Mesendoderm (in vitro differentiated cells): ENCODE data around the gene GRK7.

Experiments used
- DNase-seq: peaks from one replicate; pipeline ENCODE4 v3.0.0; 2013
- H2AK5ac ChIP-seq: 2 replicates; pipeline ENCODE4 v1.6.1; 2013; ENCODE audit warnings: low read length, inconsistent platforms
- H2BK120ac ChIP-seq: 2 replicates; pipeline ENCODE4 v1.6.1; 2013; ENCODE audit warnings: low read depth, mild to moderate bottlenecking, low read length, moderate library complexity, mixed read lengths
- H2BK15ac ChIP-seq: replicated peaks from 2 replicates; pipeline ENCODE4 v1.6.1; 2013; ENCODE audit warnings: low read depth, mild to moderate bottlenecking, moderate library complexity
- H2BK5ac ChIP-seq: 2 replicates; pipeline ENCODE4 v1.6.1; 2013; ENCODE audit warnings: low read length, inconsistent platforms
- H3K18ac ChIP-seq: 2 replicates; pipeline ENCODE4 v1.6.1; 2013; ENCODE audit warnings: mild to moderate bottlenecking, low read length, mixed read lengths
- H3K23ac ChIP-seq: one replicate; pipeline ENCODE4 v1.6.1; 2013; ENCODE audit warnings: low read length
- H3K27ac ChIP-seq: 2 replicates; pipeline ENCODE4 v1.5.1; 2013; ENCODE audit warnings: low read depth, mild to moderate bottlenecking, inconsistent platforms, low read length, moderate library complexity
- H3K27me3 ChIP-seq: 2 replicates; pipeline ENCODE4 v1.6.1; 2013; ENCODE audit warnings: low read length, control low read depth, mild to moderate bottlenecking, inconsistent platforms; ENCODE audit not compliant: insufficient read depth, poor library complexity
- H3K36me3 ChIP-seq: 2 replicates; pipeline ENCODE4 v1.6.1; 2013; ENCODE audit warnings: low read length, inconsistent platforms; ENCODE audit not compliant: control insufficient read depth, insufficient read depth
- H3K4ac ChIP-seq: one replicate; pipeline ENCODE4 v1.6.1; 2013; ENCODE audit warnings: low read depth, mild to moderate bottlenecking, low read length, moderate library complexity
- H3K4me1 ChIP-seq: 2 replicates; pipeline ENCODE4 v1.6.1; 2013; ENCODE audit warnings: low read depth, low read length, inconsistent platforms; ENCODE audit not compliant: control insufficient read depth
- H3K4me2 ChIP-seq: 2 replicates; pipeline ENCODE4 v1.6.1; 2013; ENCODE audit warnings: low read length
- H3K4me3 ChIP-seq: 2 replicates; pipeline ENCODE4 v1.5.1; 2013; ENCODE audit warnings: mild to moderate bottlenecking, low read length
- H3K56ac ChIP-seq: one replicate; pipeline ENCODE4 v1.6.1; 2013; ENCODE audit warnings: low read length
- H3K79me1 ChIP-seq: 2 replicates; pipeline ENCODE4 v1.6.1; 2013; ENCODE audit warnings: low read length, inconsistent platforms
- H3K79me2 ChIP-seq: 2 replicates; pipeline ENCODE4 v1.6.1; 2013; ENCODE audit warnings: mild to moderate bottlenecking, low read length; ENCODE audit not compliant: control insufficient read depth, insufficient read depth
- H3K9ac ChIP-seq: 2 replicates; pipeline ENCODE4 v1.6.1; 2013; ENCODE audit warnings: low read length, inconsistent platforms
- H4K5ac ChIP-seq: one replicate; pipeline ENCODE4 v1.6.1; 2013; ENCODE audit warnings: low read length
- H4K8ac ChIP-seq: one replicate; pipeline ENCODE4 v1.6.1; 2013; ENCODE audit warnings: low read depth, mild to moderate bottlenecking, control low read depth, low read length, moderate library complexity
- WGBS: extraction: QIAGEN DNeasy Blood & Tissue Kit; methylation state at CpG from one replicate; pipeline ENCODE4 v1.1.7; 2013; ENCODE audit warnings: low lambda C conversion rate, missing lambda C conversion rate; ENCODE audit not compliant: insufficient coverage; ENCODE audit errors: extremely low coverage; 5-methylcytosine and 5-hydroxymethylcytosine counted together

Gene GRK7

GRCh38 chr3:141776376-141776775 is 13.2 kb downstream of the GRK7 start:
- no peaks in the 10 kb centered on the region for H3K27me3 ChIP-seq
- H3K79me2 ChIP-seq, result no peaks in the 10 kb centered on the region
- H3K27ac ChIP-seq, result no peak overlapping the region
- WGBS, result no CpG with 5 or more reads among the region's 14 CpGs
- DNase-seq, result no peak
- H2BK15ac ChIP-seq, result no peak overlapping the region
- no peak overlapping the region for H4K8ac ChIP-seq
- no peak overlapping the region for H3K4ac ChIP-seq
- no peaks in the 10 kb centered on the region for H3K4me1 ChIP-seq
- no peak overlapping the region for H3K4me2 ChIP-seq
- H3K79me1 ChIP-seq, result no peaks in the 10 kb centered on the region
- H3K9ac ChIP-seq, result no peak overlapping the region
- no peak overlapping the region for H3K4me3 ChIP-seq
- H2BK120ac ChIP-seq, result no peak overlapping the region
- no peak overlapping the region for H2BK5ac ChIP-seq
- H3K23ac ChIP-seq, result no peak overlapping the region
- no peak overlapping the region for H3K18ac ChIP-seq
- H2AK5ac ChIP-seq, result no peak overlapping the region
- no peaks in the 10 kb centered on the region for H3K36me3 ChIP-seq
- H3K56ac ChIP-seq, result no peak overlapping the region
- no peak overlapping the region for H4K5ac ChIP-seq

- no peak for DNase-seq
- H3K79me2 ChIP-seq, result no peaks in the 10 kb centered on the region
- no peak overlapping the region for H3K9ac ChIP-seq
- H3K4me2 ChIP-seq, result no peak overlapping the region
- no peak overlapping the region for H3K23ac ChIP-seq
- WGBS, result no CpG with 5 or more reads among the region's 15 CpGs
- H3K79me1 ChIP-seq, result no peaks in the 10 kb centered on the region
- no peak overlapping the region for H4K5ac ChIP-seq
- H3K27ac ChIP-seq, result no peak overlapping the region
- no peaks in the 10 kb centered on the region for H3K4me1 ChIP-seq
- no peak overlapping the region for H2AK5ac ChIP-seq
- H4K8ac ChIP-seq, result no peak overlapping the region
- H3K27me3 ChIP-seq, result no peaks in the 10 kb centered on the region
- no peak overlapping the region for H2BK15ac ChIP-seq
- H3K4me3 ChIP-seq, result no peak overlapping the region
- no peak overlapping the region for H3K4ac ChIP-seq
- no peak overlapping the region for H2BK120ac ChIP-seq
- no peak overlapping the region for H3K56ac ChIP-seq
- H2BK5ac ChIP-seq, result no peak overlapping the region
- no peaks in the 10 kb centered on the region for H3K36me3 ChIP-seq
- no peak overlapping the region for H3K18ac ChIP-seq
Observed at GRCh38 chr3:141776885-141777284, 13.7 kb downstream of the GRK7 start.

- Histone ChIP-seq H2BK5ac (no peak overlapping the region), H3K23ac (no peak overlapping the region), H3K9ac (no peak overlapping the region), H2BK120ac (no peak overlapping the region), H3K18ac (no peak overlapping the region), H3K4me2 (no peak overlapping the region), H4K8ac (no peak overlapping the region), H3K4ac (no peak overlapping the region), H3K79me2 (no peaks in the 10 kb centered on the region), H4K5ac (no peak overlapping the region), H2AK5ac (no peak overlapping the region), H3K4me1 (no peaks in the 10 kb centered on the region), H3K4me3 (no peak overlapping the region), H3K27me3 (no peaks in the 10 kb centered on the region), H3K36me3 (no peaks in the 10 kb centered on the region), H2BK15ac (no peak overlapping the region), H3K56ac (no peak overlapping the region), H3K27ac (no peak overlapping the region), H3K79me1 (no peaks in the 10 kb centered on the region)
- no CpG with 5 or more reads among the region's 42 CpGs for WGBS
- no peak for DNase-seq
Observed at GRCh38 chr3:141777957-141778813, 15.0 kb downstream of the GRK7 start.

GRCh38 chr3:141779667-141780066 is 16.5 kb downstream of the GRK7 start:
- Histone ChIP-seq H3K4me3 (no peak overlapping the region), H3K56ac (no peak overlapping the region), H4K8ac (no peak overlapping the region), H2AK5ac (no peak overlapping the region), H2BK5ac (no peak overlapping the region), H3K4ac (no peak overlapping the region), H3K36me3 (no peaks in the 10 kb centered on the region), H3K23ac (no peak overlapping the region), H2BK15ac (no peak overlapping the region), H3K4me1 (peaks cover 6% of the 10 kb centered on the region), H3K27me3 (no peaks in the 10 kb centered on the region), H4K5ac (no peak overlapping the region), H2BK120ac (no peak overlapping the region), H3K18ac (no peak overlapping the region), H3K9ac (no peak overlapping the region), H3K79me2 (no peaks in the 10 kb centered on the region), H3K27ac (no peak overlapping the region), H3K79me1 (no peaks in the 10 kb centered on the region), H3K4me2 (no peak overlapping the region)
- DNase-seq, result no peak
- no CpG with 5 or more reads among the region's 1 CpG for WGBS

GRCh38 chr3:141782386-141782932 is 19.3 kb downstream of the GRK7 start:
- Histone ChIP-seq H3K4me1 (peaks cover 6% of the 10 kb centered on the region), H2BK120ac (no peak overlapping the region), H2BK5ac (no peak overlapping the region), H3K4me3 (no peak overlapping the region), H3K18ac (no peak overlapping the region), H2BK15ac (no peak overlapping the region), H3K27me3 (no peaks in the 10 kb centered on the region), H3K4me2 (no peak overlapping the region), H3K4ac (no peak overlapping the region), H4K8ac (no peak overlapping the region), H3K9ac (no peak overlapping the region), H3K79me1 (no peaks in the 10 kb centered on the region), H2AK5ac (no peak overlapping the region), H3K56ac (no peak overlapping the region), H3K36me3 (no peaks in the 10 kb centered on the region), H4K5ac (no peak overlapping the region), H3K23ac (no peak overlapping the region), H3K79me2 (no peaks in the 10 kb centered on the region), H3K27ac (no peak overlapping the region)
- peak; percentile 77 for DNase-seq
- WGBS, result no CpG with 5 or more reads among the region's 4 CpGs
